AG04449 (cell line): Measurements from ENCODE around the gene ALOX5.

ENCODE experiments used
- CTCF ChIA-PET: fragments of 350-600 bp; formaldehyde crosslinking; extraction: SDS; loops from one replicate; lab custom pipeline; 2021; ENCODE audit warnings: antibody characterized with exemption; lab: Yijun Ruan, JAX
- POLR2A ChIA-PET: fragments of 400-600, 350-600 bp; formaldehyde crosslinking; extraction: SDS; loops from one replicate; lab custom pipeline; 2020; ENCODE audit warnings: antibody characterized with exemption, inconsistent platforms; lab: Yijun Ruan, JAX
- DNase-seq: peaks from one replicate; pipeline ENCODE4 v3.0.0-alpha.2; 2010; ENCODE audit warnings: low read depth, low spot score
- H3K4me3 ChIP-seq: 2 replicates; pipeline ENCODE4 v1.5.1; 2011; ENCODE audit warnings: low read depth, mild to moderate bottlenecking, control low read depth, low read length
- CTCF ChIP-seq: IDR thresholded peaks from one replicate; pipeline ENCODE4 v1.5.1; 2011; ENCODE audit warnings: mild to moderate bottlenecking, moderate library complexity, low read length, control low read depth, inconsistent platforms; ENCODE audit not compliant: insufficient read depth; ENCODE audit errors: missing control alignments

The ALOX5 gene

GRCh38 chr10:45376371-45376801 lies 2.4 kb downstream of the ALOX5 start:
- ChIA-PET CTCF (no interaction called here), POLR2A (no interaction called here)
- TF ChIP-seq CTCF: no peak
- no peak overlapping the region for H3K4me3 ChIP-seq
- DNase-seq: no peak

GRCh38 chr10:45377321-45377720 lies 3.3 kb downstream of the ALOX5 start:
- CTCF ChIA-PET: no interaction called here
- DNase-seq: no peak
- TF ChIP-seq CTCF: no peak
- POLR2A ChIA-PET: no interaction called here
- no peak overlapping the region for H3K4me3 ChIP-seq

- no peak for DNase-seq
- no peak for TF ChIP-seq CTCF
- ChIA-PET POLR2A (no interaction called here), CTCF (no interaction called here)
- H3K4me3 ChIP-seq: no peak overlapping the region
Measured at GRCh38 chr10:45377858-45378257, 3.8 kb downstream of the ALOX5 start.

- ChIA-PET POLR2A (no interaction called here), CTCF (no interaction called here)
- no peak overlapping the region for H3K4me3 ChIP-seq
- DNase-seq: no peak
- no peak for TF ChIP-seq CTCF
Measured at GRCh38 chr10:45378914-45379726, 5.1 kb downstream of the ALOX5 start.

GRCh38 chr10:45379891-45380540 lies 6.0 kb downstream of the ALOX5 start:
- POLR2A ChIA-PET: no interaction called here
- no peak overlapping the region for H3K4me3 ChIP-seq
- DNase-seq: no peak
- no peak for TF ChIP-seq CTCF
- CTCF ChIA-PET: no interaction called here

- CTCF ChIA-PET: no interaction called here
- no peak for DNase-seq
- POLR2A ChIA-PET: no interaction called here
- H3K4me3 ChIP-seq: no peak overlapping the region
- TF ChIP-seq CTCF: no peak
Measured at GRCh38 chr10:45380903-45381620, 7.0 kb downstream of the ALOX5 start.
